NCI-H69 (cell line): ENCODE measurements around the gene MED29.
A peak's percentile ranks its signal among the peaks of the same experiment; 100 is the strongest.

Experiments
- DNase-seq: peaks from one replicate; lab custom pipeline; 2025; lab: John Stamatoyannopoulos, UW

MED29 gene

DNA sequence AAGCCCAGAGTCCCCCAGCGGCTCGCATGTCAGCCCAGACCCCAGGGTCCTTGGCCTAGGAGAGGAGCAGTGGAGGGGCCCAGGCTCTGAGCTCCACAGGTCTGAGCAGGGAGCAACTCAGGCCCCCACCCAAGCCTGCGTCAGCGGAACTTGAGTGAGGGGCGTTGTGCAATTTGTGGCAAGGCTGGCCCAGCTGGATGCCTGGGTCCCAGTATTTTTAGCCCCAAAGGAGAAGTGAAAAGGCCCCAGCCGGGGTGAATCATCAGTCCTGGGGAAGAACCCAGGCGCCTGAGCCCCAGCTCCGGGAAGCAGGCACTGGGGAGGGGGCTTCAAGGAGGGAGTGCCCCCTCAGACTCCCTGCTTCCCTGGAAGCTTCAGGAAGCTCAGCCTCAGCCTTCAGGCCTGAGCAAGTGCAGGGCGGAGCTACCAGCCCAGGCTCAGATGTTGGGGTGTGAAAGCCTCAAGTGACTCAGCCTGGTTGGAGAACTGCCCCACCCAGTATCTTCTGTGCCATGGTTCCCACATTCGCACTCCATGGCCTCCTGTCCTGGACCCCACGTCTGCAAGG is 7.2 kb downstream of the MED29 start:
- no peak for DNase-seq

DNA sequence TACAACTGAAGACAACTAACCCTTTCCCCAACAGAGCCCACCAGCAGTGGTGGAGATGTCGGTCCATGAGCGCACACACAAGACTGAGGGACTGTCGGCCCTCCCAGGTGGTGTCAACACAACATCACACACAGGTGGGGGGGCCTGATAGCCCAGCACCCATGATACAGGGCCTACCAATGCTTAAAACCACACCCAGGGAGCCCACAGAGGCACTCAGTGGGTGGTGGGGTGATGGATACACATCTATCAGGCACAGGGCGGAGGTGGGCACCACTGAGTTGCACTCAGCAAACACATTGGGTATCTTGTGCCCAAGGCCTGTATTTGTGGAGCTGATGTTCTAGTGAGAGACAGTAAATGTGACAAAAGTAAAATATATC is 8.5 kb downstream of the MED29 start:
- DNase-seq: no peak

DNA sequence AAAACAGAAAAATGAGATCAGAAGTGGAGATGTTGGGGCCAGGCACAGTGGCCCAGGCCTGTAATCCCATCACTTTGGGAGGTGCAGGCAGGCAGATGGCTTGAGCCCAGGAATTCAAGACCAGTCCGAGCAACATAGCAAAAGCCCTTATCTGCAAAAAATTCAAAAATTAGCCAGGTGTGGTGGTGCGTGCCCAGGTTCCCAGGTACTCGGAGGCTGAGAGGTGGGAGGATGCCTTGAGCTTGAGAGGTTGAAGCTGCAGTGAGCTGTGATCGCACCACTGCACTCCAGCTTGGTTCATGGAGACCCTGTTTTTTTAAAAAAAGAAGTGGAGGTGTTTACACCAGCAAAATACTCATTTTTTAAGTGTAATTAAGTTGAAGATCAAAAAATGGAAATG is 8.9 kb downstream of the MED29 start:
- no peak for DNase-seq

DNA sequence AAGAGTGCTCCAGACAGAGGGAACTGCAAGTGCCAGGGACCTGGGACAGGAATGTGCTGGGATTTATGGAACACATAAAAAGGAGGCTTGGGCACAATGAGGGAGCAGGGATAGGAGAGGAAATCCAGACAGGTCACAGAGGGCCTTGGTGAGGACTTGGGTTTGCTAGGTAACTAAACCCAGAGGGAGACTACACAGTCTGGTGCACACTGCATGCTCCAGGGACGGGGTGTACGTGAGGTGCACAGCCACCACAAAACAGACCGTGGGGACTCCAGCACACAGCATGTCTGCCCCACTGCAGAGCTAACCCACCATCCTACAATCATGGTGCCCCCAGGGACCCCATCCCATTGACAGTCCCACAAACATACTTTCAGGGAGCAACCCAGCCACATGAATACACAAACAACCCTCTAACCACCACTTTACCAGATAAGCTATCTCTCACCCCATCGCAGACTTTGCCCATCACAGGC is 9.9 kb downstream of the MED29 start:
- no peak for DNase-seq

DNA sequence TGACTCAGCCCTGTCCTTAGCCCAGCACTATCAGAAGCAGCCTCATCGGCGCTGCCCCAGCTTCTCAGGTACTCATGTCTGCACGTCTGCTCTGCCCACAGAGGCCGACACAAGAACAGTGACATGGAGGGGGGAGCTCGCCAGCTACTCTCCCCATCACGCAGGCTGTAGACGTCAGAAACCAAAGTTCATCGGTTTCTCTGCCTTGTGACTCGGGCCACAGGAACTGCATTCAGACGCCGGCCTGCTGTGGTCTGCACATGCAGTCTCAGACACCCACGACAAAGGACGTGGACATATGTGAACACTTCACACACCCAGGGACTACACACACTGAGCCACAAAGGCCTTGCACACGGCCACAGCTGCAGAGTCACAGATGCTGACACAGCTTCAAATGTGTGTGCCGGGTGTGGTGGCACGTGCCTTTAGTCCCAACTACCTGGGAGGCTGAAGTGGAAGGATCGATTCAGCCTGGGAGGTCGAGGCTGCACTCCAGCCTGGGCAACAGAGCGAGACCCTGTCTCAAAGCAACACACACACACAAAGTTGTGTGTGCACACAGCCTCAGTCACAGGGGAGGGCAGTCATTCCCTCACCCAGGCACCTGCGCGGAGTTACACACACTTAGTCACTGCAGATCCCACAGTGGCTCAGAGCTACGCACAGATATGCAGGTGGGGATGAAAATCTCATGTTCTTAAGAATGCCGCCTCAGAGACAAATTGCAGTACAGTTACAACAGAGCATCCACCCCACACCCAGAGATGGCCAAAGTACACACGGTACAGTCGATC is 10.6 kb downstream of the MED29 start:
- no peak for DNase-seq

DNA sequence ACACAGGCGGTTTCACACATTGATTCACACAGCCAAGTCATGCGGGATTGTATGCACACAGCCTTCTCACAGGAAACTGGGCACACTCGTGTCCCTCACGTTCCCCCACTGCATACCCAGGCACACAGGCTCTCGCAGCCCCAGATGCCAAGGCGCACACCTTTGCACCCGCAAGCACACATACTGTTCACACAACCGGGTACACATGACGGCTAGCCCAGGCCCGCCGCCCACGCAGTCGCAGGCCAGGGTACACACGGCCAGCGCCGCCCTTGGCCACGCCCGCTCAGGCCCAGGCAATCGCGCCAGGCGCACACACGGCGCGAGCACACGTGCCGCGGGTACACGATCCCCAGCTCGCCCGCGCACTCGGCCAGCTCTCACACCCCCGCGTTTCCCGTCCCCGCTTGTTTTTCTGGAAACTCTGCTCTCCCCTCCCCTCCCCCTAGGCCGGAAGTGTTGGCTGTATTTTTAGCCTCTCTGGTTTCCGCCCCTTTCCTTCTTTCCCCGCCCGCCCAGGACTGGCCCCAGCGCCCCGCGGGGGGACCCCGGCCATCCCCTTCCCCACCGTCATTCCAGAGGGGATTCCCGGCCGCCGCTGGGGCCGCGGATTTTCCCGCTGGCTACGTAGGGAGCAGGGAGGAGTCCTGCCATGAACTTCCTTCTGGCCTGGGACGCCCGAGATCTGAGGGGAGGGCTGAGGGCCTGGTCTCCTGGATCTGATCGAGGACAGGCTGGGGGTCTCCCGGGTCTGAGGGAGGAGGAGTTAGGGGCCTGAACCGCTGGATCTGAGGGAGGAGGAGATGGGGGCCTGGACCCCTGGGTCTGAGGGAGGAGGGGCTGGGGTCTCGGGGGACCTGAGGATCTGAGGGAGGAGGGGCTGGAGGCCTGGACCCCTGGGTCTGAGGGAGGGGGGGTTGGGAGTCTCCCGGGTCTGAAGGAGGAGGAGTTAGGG is 11.4 kb downstream of the MED29 start:
- DNase-seq: peak; percentile 91

DNA sequence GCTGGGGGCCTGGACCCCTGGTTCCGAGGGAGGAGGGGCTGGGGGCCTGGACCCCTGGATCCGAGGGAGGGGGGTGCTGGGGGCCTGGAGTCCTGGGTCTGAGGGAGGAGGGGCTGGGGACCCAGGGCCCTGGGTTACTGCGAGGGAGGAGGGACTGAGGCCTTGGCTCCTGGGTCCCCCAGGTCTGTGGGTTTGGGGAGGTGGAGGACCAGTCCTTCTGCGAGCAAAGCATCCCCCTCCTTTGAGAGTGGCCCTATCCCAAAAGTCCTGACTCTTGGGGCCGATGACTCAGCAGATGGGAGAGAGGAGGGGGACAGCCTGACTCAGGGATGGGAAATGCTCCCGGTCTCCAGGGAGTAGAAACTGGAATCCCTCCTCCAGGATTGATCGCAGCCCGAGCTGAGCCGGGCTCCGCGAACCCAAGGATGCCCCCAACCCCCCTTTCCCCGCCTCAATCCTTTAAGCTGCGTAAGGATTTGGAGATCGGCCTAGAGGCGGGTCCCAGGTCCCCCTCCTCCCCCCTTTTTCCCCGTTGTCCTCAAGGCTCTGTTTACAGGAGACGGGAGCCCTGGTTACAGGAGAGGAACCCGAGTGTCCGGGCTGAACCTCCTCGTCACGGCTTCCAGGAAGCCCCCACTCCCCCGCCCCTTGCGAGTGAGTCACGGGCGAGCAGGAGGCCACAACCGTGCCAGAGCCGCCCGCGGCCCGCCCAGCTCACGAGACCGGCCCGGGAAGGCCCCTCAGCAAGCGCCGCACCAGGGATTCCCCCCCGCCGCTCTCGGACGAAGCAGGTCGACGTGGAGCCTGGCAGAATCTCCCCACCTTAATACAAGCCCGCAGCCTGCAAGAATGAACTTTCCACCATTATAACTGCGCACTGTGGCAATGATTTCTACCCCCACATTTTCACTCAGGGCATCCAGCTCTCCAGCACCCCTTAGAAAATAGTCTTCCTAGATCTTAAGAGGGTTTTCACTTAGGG is 12.4 kb downstream of the MED29 start:
- DNase-seq: peak; percentile 93

DNA sequence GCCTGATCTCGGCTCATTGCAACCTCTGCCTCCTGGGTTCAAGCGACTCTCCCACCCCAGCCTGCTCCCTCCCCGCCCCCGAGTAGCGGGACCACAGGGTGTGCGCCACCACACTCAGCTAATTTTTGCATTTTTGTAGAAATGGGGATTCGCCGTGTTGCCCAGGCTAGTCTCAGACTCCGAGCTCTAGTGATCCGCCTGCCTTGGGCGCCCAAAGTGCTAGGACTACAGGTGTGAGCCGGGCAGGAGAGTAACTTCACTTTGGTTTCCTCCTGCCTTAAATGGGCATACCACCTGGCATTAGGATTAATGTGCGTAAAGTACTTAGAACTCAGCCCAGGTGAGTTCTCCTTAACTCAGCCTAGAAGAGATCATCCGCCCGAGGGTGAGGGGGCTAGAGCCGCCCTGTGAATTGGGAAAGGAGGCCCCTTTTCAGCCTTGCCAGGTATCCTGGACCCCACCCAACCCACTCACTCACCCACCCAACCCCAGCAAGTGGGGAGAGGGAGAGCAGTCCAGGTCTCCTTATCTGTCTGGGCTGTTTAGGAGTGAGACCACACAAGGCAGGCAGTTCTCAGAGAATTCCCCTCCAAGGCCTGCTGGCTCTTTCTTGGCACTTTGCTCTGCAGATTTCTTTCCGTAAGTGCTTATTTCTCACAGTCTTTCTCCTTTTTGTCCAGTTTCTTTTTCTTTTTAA is 14.2 kb downstream of the MED29 start:
- DNase-seq: no peak

DNA sequence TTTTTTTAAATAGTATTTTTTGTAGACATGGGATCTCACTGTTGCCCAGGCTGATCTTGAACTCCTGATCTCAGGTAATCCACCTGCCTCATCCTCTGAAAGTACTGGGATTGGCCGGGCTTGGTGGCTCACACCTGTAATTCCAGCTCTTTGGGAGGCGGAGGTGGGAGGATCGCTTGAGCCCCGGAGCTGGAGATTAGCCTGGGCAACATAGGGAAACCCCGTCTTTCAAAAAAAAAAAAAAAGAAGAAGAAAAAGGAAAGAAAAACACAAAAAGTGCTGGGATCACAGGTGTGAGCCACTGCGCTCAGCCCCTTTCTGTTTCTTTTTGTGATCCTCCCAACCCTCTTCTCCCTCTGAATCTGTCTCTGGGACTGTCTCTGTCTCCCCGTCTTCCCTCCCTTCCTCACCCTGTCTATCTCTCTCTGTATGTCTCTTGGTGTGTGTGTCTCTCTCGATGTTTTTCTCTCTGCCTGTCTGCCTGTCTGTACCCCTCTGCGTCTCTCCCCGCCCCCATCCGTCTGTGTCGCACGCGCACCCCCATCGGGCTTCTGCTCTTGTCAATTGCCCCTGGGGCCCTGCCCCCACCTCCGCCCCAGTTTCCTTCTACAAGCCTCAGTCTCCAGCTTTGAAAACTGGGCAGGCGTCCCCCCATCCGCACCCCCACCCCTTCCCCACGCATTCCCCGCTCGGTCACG is 14.9 kb downstream of the MED29 start:
- DNase-seq: no peak

DNA sequence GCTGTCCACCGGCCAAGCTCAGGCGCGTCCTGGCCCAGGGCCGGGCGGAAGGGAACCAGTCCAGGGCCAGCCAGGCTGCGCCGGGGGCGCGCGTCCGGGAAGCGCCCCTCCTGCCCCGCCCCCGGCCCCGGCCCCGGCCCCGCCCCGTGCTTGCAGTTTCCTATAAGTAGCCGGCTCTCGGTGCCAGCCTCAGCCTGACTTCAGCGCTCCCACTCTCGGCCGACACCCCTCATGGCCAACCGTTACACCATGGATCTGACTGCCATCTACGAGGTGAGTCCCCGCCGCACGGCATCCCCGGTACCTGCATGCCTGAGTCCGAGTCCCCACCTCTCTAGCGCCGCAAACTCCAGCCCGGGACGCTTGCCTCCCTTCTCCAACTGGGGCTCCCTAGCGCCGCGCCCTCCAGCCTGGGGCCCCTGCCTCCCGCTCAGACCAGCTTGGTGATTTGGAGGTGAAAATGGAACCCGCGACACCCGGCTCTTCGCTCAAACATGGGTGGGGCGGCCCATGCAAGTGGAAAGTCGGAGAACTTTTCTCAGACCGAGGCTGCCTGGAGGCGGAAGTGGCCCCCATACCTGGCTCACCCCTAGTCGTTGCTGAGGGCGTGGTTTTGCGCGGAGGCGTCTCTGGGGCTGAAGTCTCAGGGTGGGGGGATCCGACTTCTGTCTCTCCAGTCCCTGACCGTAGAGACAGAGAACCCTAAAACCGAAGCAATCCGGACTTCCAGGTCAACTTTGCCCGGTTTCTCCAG is 15.7 kb downstream of the MED29 start, which contains the start of gene ZFP36:
Gene ZFP36, plus strand, starts transcription at position 192 of the 754 bp plus-strand sequence. Its CDS starts 58 bp downstream, at position 250.
- DNase-seq: peak; percentile 85

DNA sequence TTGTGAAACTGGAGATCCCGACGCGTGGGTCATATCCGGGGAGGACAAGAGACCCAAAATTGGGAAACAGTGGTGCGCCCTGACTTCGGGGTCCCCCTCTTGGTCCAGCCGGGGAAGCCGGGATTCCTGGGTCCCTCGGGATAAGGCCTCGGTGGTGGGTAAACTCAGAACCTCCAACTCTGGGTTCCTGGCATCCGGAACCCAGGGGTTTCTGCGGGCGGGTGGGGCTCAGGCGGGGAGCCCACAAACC is 16.2 kb downstream of the MED29 start:
- no peak for DNase-seq

DNA sequence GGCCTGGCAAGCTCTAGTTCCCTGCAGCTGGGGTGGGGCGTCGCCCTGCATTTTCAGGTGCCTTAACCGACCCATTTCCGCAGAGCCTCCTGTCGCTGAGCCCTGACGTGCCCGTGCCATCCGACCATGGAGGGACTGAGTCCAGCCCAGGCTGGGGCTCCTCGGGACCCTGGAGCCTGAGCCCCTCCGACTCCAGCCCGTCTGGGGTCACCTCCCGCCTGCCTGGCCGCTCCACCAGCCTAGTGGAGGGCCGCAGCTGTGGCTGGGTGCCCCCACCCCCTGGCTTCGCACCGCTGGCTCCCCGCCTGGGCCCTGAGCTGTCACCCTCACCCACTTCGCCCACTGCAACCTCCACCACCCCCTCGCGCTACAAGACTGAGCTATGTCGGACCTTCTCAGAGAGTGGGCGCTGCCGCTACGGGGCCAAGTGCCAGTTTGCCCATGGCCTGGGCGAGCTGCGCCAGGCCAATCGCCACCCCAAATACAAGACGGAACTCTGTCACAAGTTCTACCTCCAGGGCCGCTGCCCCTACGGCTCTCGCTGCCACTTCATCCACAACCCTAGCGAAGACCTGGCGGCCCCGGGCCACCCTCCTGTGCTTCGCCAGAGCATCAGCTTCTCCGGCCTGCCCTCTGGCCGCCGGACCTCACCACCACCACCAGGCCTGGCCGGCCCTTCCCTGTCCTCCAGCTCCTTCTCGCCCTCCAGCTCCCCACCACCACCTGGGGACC is 16.6 kb downstream of the MED29 start:
- DNase-seq: no peak

DNA sequence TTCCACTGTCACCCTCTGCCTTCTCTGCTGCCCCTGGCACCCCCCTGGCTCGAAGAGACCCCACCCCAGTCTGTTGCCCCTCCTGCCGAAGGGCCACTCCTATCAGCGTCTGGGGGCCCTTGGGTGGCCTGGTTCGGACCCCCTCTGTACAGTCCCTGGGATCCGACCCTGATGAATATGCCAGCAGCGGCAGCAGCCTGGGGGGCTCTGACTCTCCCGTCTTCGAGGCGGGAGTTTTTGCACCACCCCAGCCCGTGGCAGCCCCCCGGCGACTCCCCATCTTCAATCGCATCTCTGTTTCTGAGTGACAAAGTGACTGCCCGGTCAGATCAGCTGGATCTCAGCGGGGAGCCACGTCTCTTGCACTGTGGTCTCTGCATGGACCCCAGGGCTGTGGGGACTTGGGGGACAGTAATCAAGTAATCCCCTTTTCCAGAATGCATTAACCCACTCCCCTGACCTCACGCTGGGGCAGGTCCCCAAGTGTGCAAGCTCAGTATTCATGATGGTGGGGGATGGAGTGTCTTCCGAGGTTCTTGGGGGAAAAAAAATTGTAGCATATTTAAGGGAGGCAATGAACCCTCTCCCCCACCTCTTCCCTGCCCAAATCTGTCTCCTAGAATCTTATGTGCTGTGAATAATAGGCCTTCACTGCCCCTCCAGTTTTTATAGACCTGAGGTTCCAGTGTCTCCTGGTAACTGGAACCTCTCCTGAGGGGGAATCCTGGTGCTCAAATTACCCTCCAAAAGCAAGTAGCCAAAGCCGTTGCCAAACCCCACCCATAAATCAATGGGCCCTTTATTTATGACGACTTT is 17.4 kb downstream of the MED29 start:
- DNase-seq: peak; percentile 75

DNA sequence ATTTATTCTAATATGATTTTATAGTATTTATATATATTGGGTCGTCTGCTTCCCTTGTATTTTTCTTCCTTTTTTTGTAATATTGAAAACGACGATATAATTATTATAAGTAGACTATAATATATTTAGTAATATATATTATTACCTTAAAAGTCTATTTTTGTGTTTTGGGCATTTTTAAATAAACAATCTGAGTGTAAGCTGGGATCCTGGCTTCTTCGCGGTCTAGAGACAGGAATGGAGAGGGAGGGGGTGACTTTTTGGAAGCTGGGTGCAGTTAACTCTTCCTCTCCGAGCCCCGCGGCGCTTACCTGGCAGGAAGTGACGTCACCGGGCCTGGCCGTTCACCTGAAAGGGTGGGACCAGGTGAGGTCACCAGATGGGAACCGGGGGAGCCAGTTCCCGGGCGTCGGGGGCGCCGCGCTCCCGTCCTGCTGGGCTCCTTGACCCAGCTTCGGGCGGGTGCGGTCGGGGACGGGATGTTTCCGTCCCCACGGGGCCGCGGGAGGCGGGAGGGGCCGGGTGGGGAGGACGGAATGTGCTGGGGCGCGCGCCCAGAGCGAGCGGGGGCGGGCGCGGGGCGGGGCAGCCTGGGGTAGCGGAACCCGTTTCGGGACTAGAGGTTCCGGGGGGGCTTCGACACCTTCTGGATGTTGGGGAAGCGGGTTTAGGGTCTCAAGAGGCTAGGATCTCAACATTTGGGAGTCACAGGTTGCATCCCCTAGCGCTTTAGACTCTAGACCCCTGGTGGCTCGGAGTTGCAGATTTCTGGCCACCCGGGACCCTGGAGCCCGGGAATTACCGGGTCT is 18.2 kb downstream of the MED29 start:
- DNase-seq: peak; percentile 99

DNA sequence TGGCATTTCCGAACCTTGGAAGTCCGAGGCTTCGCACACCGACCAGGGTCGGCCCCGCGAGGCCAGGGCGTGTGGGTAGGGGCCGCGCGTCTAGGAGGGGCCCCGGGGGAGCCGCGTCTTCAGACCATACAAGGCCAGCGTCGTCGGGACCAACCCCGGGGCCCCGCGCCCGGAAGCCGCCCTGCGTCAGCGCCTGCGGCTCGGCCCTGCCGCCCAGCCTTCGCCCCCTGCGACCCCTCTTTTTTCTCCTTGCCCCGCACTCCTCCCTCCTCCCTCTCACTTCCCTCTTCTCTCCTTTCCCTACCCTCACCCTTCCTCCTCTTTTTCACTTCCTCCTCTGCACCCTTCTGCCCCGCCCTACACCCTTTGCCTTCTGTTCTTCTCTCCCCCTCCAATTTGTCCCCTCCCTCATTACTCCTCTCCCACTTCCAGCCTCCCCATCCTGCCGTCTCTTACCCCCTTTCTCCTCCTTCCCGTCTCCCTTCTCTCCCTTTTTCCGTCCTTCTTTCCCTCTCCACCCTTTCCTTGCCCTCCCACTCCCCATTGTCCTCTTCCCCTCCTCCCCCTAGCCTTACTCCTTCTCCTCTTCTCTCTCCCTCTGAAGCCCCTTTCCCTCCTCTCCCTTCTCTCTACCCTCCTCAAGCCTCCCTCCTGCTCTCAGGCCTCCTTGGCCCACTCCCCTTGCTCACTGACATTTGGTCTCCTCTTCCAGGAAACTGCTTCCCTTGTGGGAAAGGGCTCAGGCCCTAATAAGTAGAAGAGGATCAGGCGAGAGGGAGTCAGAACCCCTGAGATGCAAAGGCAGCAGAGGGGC is 19.0 kb downstream of the MED29 start:
- peak; percentile 85 for DNase-seq

DNA sequence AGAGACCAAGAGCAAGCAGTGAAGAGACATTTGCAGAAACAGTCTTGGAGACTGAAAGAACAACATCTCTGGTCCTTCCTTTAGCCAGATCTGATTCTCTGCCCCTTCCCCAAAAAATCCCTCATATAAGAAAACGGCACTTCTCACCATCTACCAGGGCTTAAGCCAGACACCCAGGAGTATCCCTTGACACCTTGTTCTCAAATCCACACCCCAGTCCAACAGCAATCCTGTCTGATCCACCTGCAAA is 19.6 kb downstream of the MED29 start:
- no peak for DNase-seq
